B cell (primary cell): ENCODE data around the gene KANK2. TPM values are rescaled to one million over a fixed set of nuclear protein-coding genes. Genes with fewer than 3 reads are reported as not detected.

Experiments used
- ATAC-seq: fragments of 200-7000 bp; cut with Tn5 transposase; one replicate; pipeline ENCODE4 v1.10.0; 2021; ENCODE audit warnings: low read depth, mild to moderate bottlenecking, moderate number of reproducible peaks, moderate library complexity
- CTCF ChIA-PET: fragments of 350-600 bp; sonication (Branson Sonifier 250); formaldehyde crosslinking; loops from one replicate; lab custom pipeline; 2021; ENCODE audit warnings: antibody characterized with exemption, inconsistent platforms; lab: Charles Lee
- POLR2A ChIA-PET: fragments of 350-600 bp; sonication (Branson Sonifier 250); formaldehyde crosslinking; loops from one replicate; lab custom pipeline; 2021; ENCODE audit warnings: antibody characterized with exemption; lab: Charles Lee
- DNase-seq: peaks from one replicate; pipeline ENCODE4 v3.0.0; 2013
- H2AFZ ChIP-seq: 2 replicates; pipeline ENCODE4 v1.6.1; 2012; ENCODE audit warnings: mild to moderate bottlenecking, low read depth, low read length; ENCODE audit not compliant: insufficient read depth, poor library complexity, severe bottlenecking
- H3K27ac ChIP-seq, 2 donors: 1 replicate in 1 of 2; 2 replicates in 1 of 2; pipeline ENCODE4 v1.5.1; 2012 to 2013; ENCODE audit warnings: low read length in 2 of 2, mild to moderate bottlenecking in 2 of 2, moderate library complexity in 1 of 2
- H3K27me3 ChIP-seq, 4 experiments: fragments of 200-600 bp in 1 of 4; sonication (generic) in 1 of 4; replicated peaks in 1 of 4; 1 replicate in 2 of 4; 2 replicates in 2 of 4; pipeline versions ENCODE4 v1.6.1 to v1.7.0; 2013 to 2016; ENCODE audit warnings: low read length in 3 of 4, mild to moderate bottlenecking in 2 of 4, mixed read lengths in 1 of 4, moderate library complexity in 1 of 4; ENCODE audit not compliant: insufficient read depth in 4 of 4, control insufficient read depth in 3 of 4; ENCODE audit errors: control extremely low read depth in 1 of 4
- H3K36me3 ChIP-seq, 2 experiments: replicated peaks in 1 of 2; 1 replicate in 1 of 2; 2 replicates in 1 of 2; pipeline versions ENCODE4 v1.6.1 to v1.7.1; 2013; ENCODE audit warnings: low read length in 1 of 2; ENCODE audit not compliant: insufficient read depth in 2 of 2, control insufficient read depth in 1 of 2; ENCODE audit errors: control extremely low read depth in 1 of 2, extremely low read depth in 1 of 2
- H3K4me1 ChIP-seq, 2 donors: fragments of 200-600 bp in 1 of 2; sonication (generic) in 1 of 2; 1 replicate in 1 of 2; 2 replicates in 1 of 2; pipeline versions ENCODE4 v1.5.1 to v1.6.1; 2013 to 2017; ENCODE audit warnings: low read length in 2 of 2; ENCODE audit not compliant: control insufficient read depth in 2 of 2, insufficient read depth in 2 of 2
- H3K4me2 ChIP-seq: replicated peaks from 2 replicates; pipeline ENCODE3; 2012; ENCODE audit warnings: mild to moderate bottlenecking, low read depth, low read length; ENCODE audit not compliant: poor library complexity, severe bottlenecking
- H3K4me3 ChIP-seq, 5 experiments: fragments of 200-600 bp in 1 of 5; sonication (generic) in 1 of 5; 1 replicate in 3 of 5; 2 replicates in 2 of 5; pipeline versions ENCODE4 v1.5.1 to v1.7.0; 2011 to 2016; ENCODE audit warnings: low read length in 4 of 5, mild to moderate bottlenecking in 4 of 5, low read depth in 2 of 5, control low read depth in 1 of 5, moderate library complexity in 1 of 5; ENCODE audit not compliant: insufficient read depth in 1 of 5; ENCODE audit errors: control extremely low read depth in 1 of 5, extremely low read depth in 1 of 5
- H3K79me2 ChIP-seq: fragments of 200-600 bp; sonication (generic); one replicate; pipeline ENCODE4 v1.6.0; 2016; ENCODE audit warnings: low read length; ENCODE audit not compliant: control insufficient read depth, insufficient read depth
- H3K9ac ChIP-seq: fragments of 200-600 bp; sonication (generic); 2 replicates; pipeline ENCODE4 v1.6.1; 2017; ENCODE audit warnings: mild to moderate bottlenecking, low read length, moderate library complexity
- H3K9me3 ChIP-seq, 3 donors: one replicate each; pipeline versions ENCODE4 v1.6.1 to v1.7.1; 2013; ENCODE audit warnings: low read length in 2 of 3; ENCODE audit not compliant: control insufficient read depth in 2 of 3, insufficient read depth in 1 of 3; ENCODE audit errors: control extremely low read depth in 1 of 3
- H4K20me1 ChIP-seq: 2 replicates; pipeline ENCODE4 v1.6.0; 2012; ENCODE audit warnings: mild to moderate bottlenecking, low read length; ENCODE audit not compliant: insufficient read depth, control insufficient read depth, poor library complexity, severe bottlenecking
- H3K27ac Mint-ChIP-seq: one replicate; pipeline ENCODE4 v1.8.0; 2021; ENCODE audit warnings: mixed read lengths
- H3K27me3 Mint-ChIP-seq: one replicate; pipeline ENCODE4 v1.8.0; 2021; ENCODE audit warnings: mixed read lengths
- H3K4me1 Mint-ChIP-seq: one replicate; pipeline ENCODE4 v1.8.0; 2021; ENCODE audit warnings: mixed read lengths
- H3K4me3 Mint-ChIP-seq: one replicate; pipeline ENCODE4 v1.8.0; 2021; ENCODE audit warnings: mixed read lengths
- H3K9me3 Mint-ChIP-seq: one replicate; pipeline ENCODE4 v1.8.0; 2022; ENCODE audit warnings: mixed read lengths; ENCODE audit not compliant: insufficient read depth
- CTCF ChIP-seq: fragments of 200-600 bp; IDR thresholded peaks from one replicate; pipeline ENCODE4 v1.8.0; 2022; ENCODE audit warnings: antibody characterized with exemption, mild to moderate bottlenecking
- EZH2 ChIP-seq: IDR thresholded peaks from 2 replicates; pipeline ENCODE4 v1.6.1; 2012; ENCODE audit warnings: borderline replicate concordance, low read depth, mild to moderate bottlenecking, moderate library complexity, low read length; ENCODE audit not compliant: insufficient read depth, poor library complexity, severe bottlenecking
- whole genome bisulfite sequencing: methylation state at CpG from one replicate; pipeline ENCODE4 v1.1.5; 2013; ENCODE audit warnings: missing lambda C conversion rate; ENCODE audit not compliant: insufficient coverage; 5-methylcytosine and 5-hydroxymethylcytosine counted together
- intact Hi-C: fragments of 100-400 bp; cut with micrococcal nuclease; formaldehyde crosslinking; loops from one replicate; pipeline ENCODE4 v1.10.0; 2022
- polyA plus RNA-seq: library from polyadenylated mRNA; depleted of rRNA; stranded (reverse); fragments of >200 nt; gene quantifications from 2 replicates; pipeline ENCODE4 v1.2.3, GENCODE V29; 2012
- total RNA-seq, 2 donors: library from RNA; stranded (reverse); fragments of 120-200 nt in 1 of 2; gene quantifications; 1 replicate in 1 of 2; 2 replicates in 1 of 2; pipeline versions ENCODE4 v1.2.3 to v1.2.4, GENCODE V29; 2013 to 2022

Gene KANK2
- total and polyA plus RNA-seq, 2 donors (not counting 1 experiment from before 2014, with no cell fraction given) = 0.54 to 18.9 TPM

GRCh38 chr19:11224429-11224828 lies 27.1 kb upstream of the KANK2 start:
- DNase-seq (no peak), ATAC-seq (no peak)
- Mint-ChIP-seq H3K4me1 (no peaks in the 10 kb centered on the region), H3K4me3 (no peak overlapping the region), H3K27me3 (peaks cover 4% of the 10 kb centered on the region), H3K9me3 (peaks cover 12% of the 10 kb centered on the region), H3K27ac (no peak overlapping the region)
- no peak overlapping the region for H2AFZ ChIP-seq
- no peaks in the 10 kb centered on the region for H4K20me1 ChIP-seq
- no peaks in the 10 kb centered on the region for H3K79me2 ChIP-seq
- WGBS = 100% methylated on average over 3 of the region's 7 CpGs
- TF ChIP-seq EZH2 (no peak), CTCF (no peak)
- ChIA-PET POLR2A (no interaction called here), CTCF (no interaction called here)
- H3K27ac ChIP-seq = no peak overlapping the region
- intact Hi-C loops = no loop called here
- H3K36me3 ChIP-seq = no peaks in the 10 kb centered on the region
- peaks cover 2 to 27% (median 11%) of the 10 kb centered on the region in 3 donors for H3K9me3 ChIP-seq
- H3K9ac ChIP-seq = no peak overlapping the region
- no peak overlapping the region for H3K4me3 ChIP-seq
- H3K4me2 ChIP-seq = no peak overlapping the region
- no peaks in the 10 kb centered on the region for H3K27me3 ChIP-seq
- H3K4me1 ChIP-seq = no peaks in the 10 kb centered on the region

GRCh38 chr19:11223200-11223599 lies 25.9 kb upstream of the KANK2 start:
- Histone ChIP-seq H3K9me3 (peaks cover 2 to 27% (median 11%) of the 10 kb centered on the region in 3 donors), H3K4me2 (no peak overlapping the region), H3K27ac (no peak overlapping the region), H3K9ac (no peak overlapping the region), H4K20me1 (no peaks in the 10 kb centered on the region), H3K4me1 (no peaks in the 10 kb centered on the region), H3K27me3 (no peaks in the 10 kb centered on the region), H3K4me3 (no peak overlapping the region), H3K36me3 (no peaks in the 10 kb centered on the region), H3K79me2 (no peaks in the 10 kb centered on the region), H2AFZ (no peak overlapping the region)
- Mint-ChIP-seq H3K27ac (no peak overlapping the region), H3K9me3 (peaks cover 12% of the 10 kb centered on the region), H3K4me3 (no peak overlapping the region), H3K4me1 (no peaks in the 10 kb centered on the region), H3K27me3 (peaks cover 4% of the 10 kb centered on the region)
- DNase-seq (no peak), ATAC-seq (no peak)
- ChIA-PET POLR2A (no interaction called here), CTCF (no interaction called here)
- intact Hi-C loops = no loop called here
- no peak for TF ChIP-seq CTCF
- TF ChIP-seq EZH2 = no peak
- no CpG with 5 or more reads among the region's 3 CpGs for WGBS
